Measurements from ENCODE around the gene C17orf114.

GRCh38 chr17:4833178-4833940, 31.2 kb upstream of the C17orf114 start, which contains the start of gene MINK1:
- TF ChIP-seq CTCF (IDR thresholded peaks at IDR 0.05; ENCODE audit: insufficient read depth, low read depth, low read length) (no peak), EZH2 (IDR thresholded peaks at IDR 0.05; ENCODE audit: insufficient read depth, low read length) (no peak)

Data from astrocyte (in vitro differentiated cells and primary cell).